Measurements from ENCODE around the gene CMIP.

CMIP gene

GRCh38 chr16:81627729-81628244 is 183.2 kb downstream of the CMIP start:
- ChIA-PET CTCF (no interaction called here), POLR2A (no interaction called here)
- TF ChIP-seq SUZ12 (IDR thresholded peaks at IDR 0.05): no peak
- TF ChIP-seq, protein P1, sequence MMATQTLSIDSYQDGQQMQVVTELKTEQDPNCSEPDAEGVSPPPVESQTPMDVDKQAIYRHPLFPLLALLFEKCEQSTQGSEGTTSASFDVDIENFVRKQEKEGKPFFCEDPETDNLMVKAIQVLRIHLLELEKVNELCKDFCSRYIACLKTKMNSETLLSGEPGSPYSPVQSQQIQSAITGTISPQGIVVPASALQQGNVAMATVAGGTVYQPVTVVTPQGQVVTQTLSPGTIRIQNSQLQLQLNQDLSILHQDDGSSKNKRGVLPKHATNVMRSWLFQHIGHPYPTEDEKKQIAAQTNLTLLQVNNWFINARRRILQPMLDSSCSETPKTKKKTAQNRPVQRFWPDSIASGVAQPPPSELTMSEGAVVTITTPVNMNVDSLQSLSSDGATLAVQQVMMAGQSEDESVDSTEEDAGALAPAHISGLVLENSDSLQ (IDR thresholded peaks at IDR 0.05): no peak
- TF ChIP-seq ELF4 (IDR thresholded peaks at IDR 0.05): no peak
- no peak for TF ChIP-seq FOXA1 (IDR thresholded peaks at IDR 0.05)
- TF ChIP-seq ARNT (IDR thresholded peaks at IDR 0.05): no peak
- no peak for TF ChIP-seq ZNF384 (IDR thresholded peaks at IDR 0.05)
- TF ChIP-seq FOXM1 (IDR thresholded peaks at IDR 0.05; ENCODE audit: borderline replicate concordance): no peak
- no peak for TF ChIP-seq CTBP1 (IDR thresholded peaks at IDR 0.05; ENCODE audit: borderline replicate concordance)
- no peak for DNase-seq (ENCODE audit: extremely low spot score)

- ChIA-PET POLR2A (no interaction called here), CTCF (no interaction called here)
- no peak for DNase-seq (ENCODE audit: extremely low spot score)
These were observed 184.6 kb downstream of the CMIP start for GRCh38 chr16:81629034-81629802.

DNA sequence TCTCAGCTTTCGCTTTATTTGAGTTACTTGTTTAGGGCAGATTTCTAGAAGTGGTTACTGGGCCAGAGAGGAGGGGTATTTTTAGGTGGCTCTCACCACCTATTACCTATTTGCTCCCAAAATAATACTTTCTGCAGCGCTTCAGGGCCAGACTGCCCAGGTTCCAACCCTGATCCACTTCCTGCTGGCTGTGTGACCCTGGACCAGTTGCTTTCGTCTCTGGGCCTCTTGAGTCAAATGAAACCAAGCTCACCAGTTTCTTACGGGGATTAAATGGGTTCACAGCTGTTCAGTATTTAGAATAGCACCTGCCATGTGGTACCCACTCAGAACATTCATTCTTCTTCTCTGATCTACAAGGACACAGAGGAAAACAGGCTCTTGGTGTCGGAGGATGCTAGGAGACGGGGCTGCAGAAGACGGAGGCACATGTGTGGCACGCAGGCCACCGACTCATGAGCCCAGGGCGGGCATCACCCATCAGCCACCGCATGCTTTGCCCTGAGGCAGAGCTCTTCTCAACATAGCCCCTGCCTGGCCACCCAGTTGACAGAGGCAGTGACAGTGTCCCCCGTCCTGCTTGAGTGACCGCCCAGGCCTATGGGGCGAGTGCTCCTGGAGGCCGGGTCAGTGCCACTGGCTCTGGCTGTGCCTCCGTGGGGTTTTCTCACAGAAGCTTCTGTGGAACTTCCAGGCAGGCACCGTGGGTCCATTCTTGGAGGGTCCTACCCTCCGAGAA is 185.5 kb downstream of the CMIP start:
- DNase-seq (ENCODE audit: extremely low spot score): no peak
- TF ChIP-seq CTBP1 (IDR thresholded peaks at IDR 0.05; ENCODE audit: borderline replicate concordance) (no peak), HDGF (IDR thresholded peaks at IDR 0.05; ENCODE audit: borderline replicate concordance) (no peak), BHLHE40 (IDR thresholded peaks at IDR 0.05; ENCODE audit: borderline replicate concordance) (no peak), SP1 (IDR thresholded peaks at IDR 0.05) (no peak), ZNF384 (IDR thresholded peaks at IDR 0.05) (no peak), ARNT (IDR thresholded peaks at IDR 0.05) (no peak), NFRKB (IDR thresholded peaks at IDR 0.05) (no peak), FOXK2 (IDR thresholded peaks at IDR 0.05) (no peak), LEF1 (IDR thresholded peaks at IDR 0.05; ENCODE audit: borderline replicate concordance) (no peak), FOXA1 (IDR thresholded peaks at IDR 0.05) (no peak)
- TF ChIP-seq, protein P1 (IDR thresholded peaks at IDR 0.05): no peak
- CTCF ChIA-PET: interaction anchor here (0.9 to 1.1 kb wide), 2 partner anchors 9 to 144 kb away, joined by 3 read pairs; no protein-coding TSS in a partner anchor
- POLR2A ChIA-PET: no interaction called here

More at GRCh38 chr16:81629034-81629802, 184.6 kb downstream of the CMIP start:
- no peak for TF ChIP-seq L3MBTL2 (conservative IDR thresholded peaks at IDR 0.05)

GRCh38 chr16:81630635-81631031 is 186.0 kb downstream of the CMIP start:
- CTCF ChIA-PET: interaction anchor here (0.9 to 1.1 kb wide), 2 partner anchors 10 to 145 kb away, joined by 3 read pairs; no protein-coding TSS in a partner anchor

GRCh38 chr16:81632392-81633146 is 188.0 kb downstream of the CMIP start:
- no peak for TF ChIP-seq NFRKB (IDR thresholded peaks at IDR 0.05)
- TF ChIP-seq LEF1 (IDR thresholded peaks at IDR 0.05; ENCODE audit: borderline replicate concordance): no peak
- TF ChIP-seq SP1 (IDR thresholded peaks at IDR 0.05): no peak
- TF ChIP-seq ARNT (IDR thresholded peaks at IDR 0.05): no peak
- TF ChIP-seq FOXA1 (IDR thresholded peaks at IDR 0.05): no peak
- TF ChIP-seq L3MBTL2 (conservative IDR thresholded peaks at IDR 0.05): no peak
- no peak for TF ChIP-seq SUZ12 (IDR thresholded peaks at IDR 0.05)
- no peak for TF ChIP-seq BHLHE40 (IDR thresholded peaks at IDR 0.05; ENCODE audit: borderline replicate concordance)
- no peak for TF ChIP-seq CTBP1 (IDR thresholded peaks at IDR 0.05; ENCODE audit: borderline replicate concordance)
- no peak for TF ChIP-seq FOXM1 (IDR thresholded peaks at IDR 0.05; ENCODE audit: borderline replicate concordance)
- no peak for TF ChIP-seq HDGF (IDR thresholded peaks at IDR 0.05; ENCODE audit: borderline replicate concordance)
- TF ChIP-seq, protein P1 (IDR thresholded peaks at IDR 0.05): no peak
- no peak for TF ChIP-seq TARDBP (IDR thresholded peaks at IDR 0.05)
- no peak for TF ChIP-seq FOXK2 (IDR thresholded peaks at IDR 0.05)
- no peak for TF ChIP-seq ZNF384 (IDR thresholded peaks at IDR 0.05)
- no peak for TF ChIP-seq ELF4 (IDR thresholded peaks at IDR 0.05)
- no peak for DNase-seq (ENCODE audit: extremely low spot score)
- ChIA-PET POLR2A (no interaction called here), CTCF (no interaction called here)

More at GRCh38 chr16:81630635-81631031, 186.0 kb downstream of the CMIP start:
- POLR2A ChIA-PET: no interaction called here
- no peak for TF ChIP-seq ZNF384 (IDR thresholded peaks at IDR 0.05)
- TF ChIP-seq NFRKB (IDR thresholded peaks at IDR 0.05): no peak
- TF ChIP-seq HDGF (IDR thresholded peaks at IDR 0.05; ENCODE audit: borderline replicate concordance): no peak
- TF ChIP-seq, protein P1 (IDR thresholded peaks at IDR 0.05): no peak
- no peak for TF ChIP-seq LEF1 (IDR thresholded peaks at IDR 0.05; ENCODE audit: borderline replicate concordance)
- no peak for TF ChIP-seq SP1 (IDR thresholded peaks at IDR 0.05)
- no peak for TF ChIP-seq ELF4 (IDR thresholded peaks at IDR 0.05)
- no peak for TF ChIP-seq TARDBP (IDR thresholded peaks at IDR 0.05)
- no peak for TF ChIP-seq SUZ12 (IDR thresholded peaks at IDR 0.05)
- no peak for DNase-seq (ENCODE audit: extremely low spot score)
